K562 (cell line): ENCODE results near the gene ELF2. TPM values are rescaled to one million over a fixed set of nuclear protein-coding genes. Genes with fewer than 3 reads are reported as not detected.

ENCODE experiments used
- BRD4 ChIP-seq: fragments of 200-600 bp; sonication (generic); IDR thresholded peaks from 2 replicates; pipeline ENCODE4 v1.6.1; 2017; ENCODE audit warnings: inconsistent platforms
- CHD2 ChIP-seq: IDR thresholded peaks from 2 replicates; pipeline ENCODE4 v1.6.1; 2011; ENCODE audit warnings: low read depth, low read length
- CLOCK ChIP-seq: fragments of 250-450 bp; sonication (Bioruptor Pico); IDR thresholded peaks from 2 replicates; pipeline ENCODE4 v1.4.0; 2020; ENCODE audit warnings: mild to moderate bottlenecking, moderate library complexity, borderline replicate concordance
- EWSR1 ChIP-seq: fragments of 450-650 bp; IDR thresholded peaks from 2 replicates; pipeline ENCODE4 v1.6.1; 2018; ENCODE audit warnings: borderline replicate concordance, mild to moderate bottlenecking, low read depth, moderate library complexity; ENCODE audit not compliant: partially characterized antibody
- NUFIP1 ChIP-seq: fragments of 450-650 bp; IDR thresholded peaks from 2 replicates; pipeline ENCODE4 v1.6.1; 2018; ENCODE audit not compliant: partially characterized antibody
- RBBP5 ChIP-seq: fragments of 200-600 bp; sonication (generic); IDR thresholded peaks from 2 replicates; pipeline ENCODE4 v1.6.1; 2012; ENCODE audit warnings: borderline replicate concordance, mild to moderate bottlenecking, low read length, control low read depth, inconsistent platforms; ENCODE audit not compliant: insufficient read depth, poor library complexity, severe bottlenecking
- RNF2 ChIP-seq: sonication (generic); IDR thresholded peaks from 2 replicates; pipeline ENCODE4 v1.6.1; 2016
- SP2 ChIP-seq: IDR thresholded peaks from 2 replicates; pipeline ENCODE4 v1.6.1; 2011; ENCODE audit warnings: mild to moderate bottlenecking, low read depth, low read length, moderate library complexity; ENCODE audit not compliant: poor library complexity, severe bottlenecking; ENCODE audit errors: extremely low read depth
- WHSC1 ChIP-seq: IDR thresholded peaks from one replicate; pipeline ENCODE4 v1.6.1; 2012; ENCODE audit warnings: low read length, control low read depth, inconsistent platforms
- ZBTB17 ChIP-seq: fragments of 450-650 bp; formaldehyde crosslinking; IDR thresholded peaks from 2 replicates; pipeline ENCODE4 v1.4.0; 2020; ENCODE audit warnings: mild to moderate bottlenecking
- ZBTB40 ChIP-seq, 2 experiments: fragments of 450-650 bp in 1 of 2; sonication (generic) in 1 of 2; formaldehyde crosslinking in 1 of 2; IDR thresholded peaks; 2 replicates each; pipeline versions ENCODE4 v1.7.1 to v1.9.0; 2016 to 2022; ENCODE audit warnings: inconsistent platforms in 1 of 2, mild to moderate bottlenecking in 1 of 2, missing genetic modification reagents in 1 of 2
- ZNF224 ChIP-seq: sonication (generic); formaldehyde crosslinking; IDR thresholded peaks from 2 replicates; pipeline ENCODE4 v1.8.0; 2022; ENCODE audit warnings: mild to moderate bottlenecking, missing genetic modification reagents
- ZNF431 ChIP-seq: sonication (generic); formaldehyde crosslinking; IDR thresholded peaks from 2 replicates; pipeline ENCODE4 v1.8.0; 2022; ENCODE audit warnings: mild to moderate bottlenecking, missing genetic modification reagents
- ZNF695 ChIP-seq: fragments of 450-650 bp; formaldehyde crosslinking; IDR thresholded peaks from 2 replicates; pipeline ENCODE4 v1.4.0; 2020; ENCODE audit warnings: mild to moderate bottlenecking, moderate library complexity
- ZNF707 ChIP-seq: fragments of 250-450 bp; sonication (Bioruptor Pico); conservative IDR thresholded peaks from 2 replicates; pipeline ENCODE4 v1.8.0; 2022; ENCODE audit warnings: inconsistent platforms, mild to moderate bottlenecking, moderate library complexity
- ZNF764 ChIP-seq: fragments of 250-450 bp; sonication (Bioruptor Pico); IDR thresholded peaks from 2 replicates; pipeline ENCODE4 v1.4.0; 2020; ENCODE audit warnings: low read depth, mild to moderate bottlenecking, moderate library complexity
- polyA plus RNA-seq, 8 experiments: library from polyadenylated mRNA; depleted of rRNA in 4 of 8; stranded (reverse) in 5 of 8; unstranded in 3 of 8; fragments of >200 nt; fragmentation: Nextera tagmentation in 2 of 8; fragmentation: Illumina TruSeq in 1 of 8; extraction: Ambion mirVana in 2 of 8; extraction: Trizol in 1 of 8; gene quantifications; 2 replicates each; pipeline versions ENCODE4 v1.2.1 to v1.2.3, GENCODE V29; 2011 to 2014; ENCODE audit warnings: inconsistent platforms in 1 of 8, missing spikeins in 1 of 8
- total RNA-seq, 7 experiments: library from RNA; depleted of rRNA in 6 of 7; stranded (reverse); fragments of >200 nt in 6 of 7; fragmentation: Illumina TruSeq in 2 of 7; extraction: Trizol in 2 of 7; gene quantifications; 2 replicates each; pipeline versions ENCODE4 v1.2.1 to v1.2.3, GENCODE V29; 2011 to 2021; ENCODE audit warnings: low replicate concordance in 1 of 7

Gene ELF2
- total and polyA plus RNA-seq, 9 of the 15 experiments (the other 6 are each of a cell fraction or from before 2014, with no cell fraction given), result 9.4 to 58.7 (median 41.6) TPM

- no peak for TF ChIP-seq CLOCK (CRISPR knock-in tag)
- TF ChIP-seq ZNF764, result no peak
- TF ChIP-seq RBBP5, result peak; percentile 53
- no peak; the same call in 1 of the 2 replicates for TF ChIP-seq CHD2
- TF ChIP-seq ZNF431, result no peak
- TF ChIP-seq ZBTB40 (IDR thresholded peaks at IDR 0.05), result 0 out of 2 replicates have a peak, but pooled peaks have one; percentile 10
- TF ChIP-seq ZBTB40 (CRISPR knock-in tag; IDR thresholded peaks at IDR 0.05), result no peak
- no peak for TF ChIP-seq EWSR1
- 0 out of 2 replicates have a peak, but pooled peaks have one; percentile 53 for TF ChIP-seq BRD4
- no peak for TF ChIP-seq ZNF707 (CRISPR knock-in tag)
- TF ChIP-seq ZNF224 (CRISPR knock-in tag), result no peak; the same call in 1 of the 2 replicates
- TF ChIP-seq SP2, result no peak
- TF ChIP-seq ZNF695 (CRISPR knock-in tag), result no peak
- TF ChIP-seq ZBTB17, result no peak
- TF ChIP-seq NUFIP1, result no peak
- TF ChIP-seq RNF2, result peak; percentile 48; the same call in 1 of the 2 replicates
- no peak for TF ChIP-seq WHSC1
Measured at GRCh38 chr4:139176302-139177048, 543 bp downstream of the ELF2 start (continued).
